ENCODE results near the gene HOGA1.

Gene HOGA1

GRCh38 chr10:97651773-97652172 lies 67.6 kb downstream of the HOGA1 start:
- no peak for DNase-seq

GRCh38 chr10:97656777-97657176 lies 72.6 kb downstream of the HOGA1 start:
- DNase-seq = no peak

GRCh38 chr10:97659589-97659988 lies 75.4 kb downstream of the HOGA1 start:
- DNase-seq = no peak

Data from kidney glomerular epithelial cell (primary cell).